K562 (cell line): ENCODE data around the gene TNK2. TPM values are rescaled to one million over a fixed set of nuclear protein-coding genes. Genes with fewer than 3 reads are reported as not detected.

Experiments used
- ATF7 ChIP-seq: fragments of 450-650 bp; IDR thresholded peaks from 2 replicates; pipeline ENCODE4 v1.7.1; 2014; ENCODE audit warnings: mild to moderate bottlenecking, moderate library complexity
- CCNT2 ChIP-seq: IDR thresholded peaks from 2 replicates; pipeline ENCODE4 v1.6.1; 2011; ENCODE audit warnings: borderline replicate concordance, low read depth, mild to moderate bottlenecking, moderate library complexity, mixed read lengths, low read length; ENCODE audit not compliant: insufficient read length; ENCODE audit errors: extremely low read depth
- CXXC5 ChIP-seq: fragments of 250-450 bp; sonication (Bioruptor Pico); IDR thresholded peaks from 2 replicates; pipeline ENCODE4 v1.8.0; 2022; ENCODE audit warnings: inconsistent platforms, mild to moderate bottlenecking, moderate library complexity
- DIDO1 ChIP-seq: fragments of 450-650 bp; IDR thresholded peaks from 2 replicates; pipeline ENCODE4 v1.6.1; 2016; ENCODE audit warnings: low read depth, missing biosample characterization, missing genetic modification characterization
- EP400 ChIP-seq: fragments of 450-650 bp; IDR thresholded peaks from 2 replicates; pipeline ENCODE4 v1.6.1; 2017; ENCODE audit warnings: antibody characterized with exemption, mild to moderate bottlenecking, moderate library complexity
- FOS ChIP-seq: IDR thresholded peaks from 3 replicates; pipeline ENCODE4 v1.6.1; 2011; ENCODE audit not compliant: insufficient read length; ENCODE audit errors: extremely low read depth
- FOXJ2 ChIP-seq: fragments of 200-800 bp; sonication (Bioruptor generic); IDR thresholded peaks from 2 replicates; pipeline ENCODE4 v1.6.1; 2016; ENCODE audit warnings: missing genetic modification characterization, missing compliant biosample characterization
- FOXJ3 ChIP-seq: sonication (generic); formaldehyde crosslinking; IDR thresholded peaks from 2 replicates; pipeline ENCODE4 v1.4.0; 2020; ENCODE audit warnings: mild to moderate bottlenecking, missing genetic modification reagents
- GABPB2 ChIP-seq: fragments of 250-450 bp; sonication (Bioruptor Pico); conservative IDR thresholded peaks from 2 replicates; pipeline ENCODE4 v1.5.1; 2021; ENCODE audit warnings: mild to moderate bottlenecking
- HMGN3 ChIP-seq: IDR thresholded peaks from 2 replicates; pipeline ENCODE4 v1.6.1; 2011; ENCODE audit warnings: borderline replicate concordance, low read depth, mild to moderate bottlenecking, mixed read lengths, low read length; ENCODE audit not compliant: insufficient read length; ENCODE audit errors: extremely low read depth
- HNRNPUL1 ChIP-seq: fragments of 200-400 bp; formaldehyde crosslinking; IDR thresholded peaks from 2 replicates; pipeline ENCODE4 v1.6.1; 2017; ENCODE audit warnings: low read length
- LEF1 ChIP-seq: fragments of 450-650 bp; IDR thresholded peaks from 2 replicates; pipeline ENCODE4 v1.6.1; 2016; ENCODE audit warnings: mild to moderate bottlenecking
- NEUROD1 ChIP-seq: fragments of 150-350 bp; IDR thresholded peaks from 2 replicates; pipeline ENCODE4 v1.6.1; 2014; ENCODE audit warnings: borderline replicate concordance, low read length, low read depth; ENCODE audit not compliant: partially characterized antibody
- NFE2L1 ChIP-seq: fragments of 450-650 bp; IDR thresholded peaks from 2 replicates; pipeline ENCODE4 v1.6.1; 2016; ENCODE audit warnings: missing genetic modification characterization, low read depth, mild to moderate bottlenecking, missing compliant biosample characterization, moderate library complexity, borderline replicate concordance
- NUFIP1 ChIP-seq: fragments of 450-650 bp; IDR thresholded peaks from 2 replicates; pipeline ENCODE4 v1.6.1; 2018; ENCODE audit not compliant: partially characterized antibody
- PHF20 ChIP-seq: fragments of 450-650 bp; IDR thresholded peaks from 2 replicates; pipeline ENCODE4 v1.6.1; 2018; ENCODE audit not compliant: partially characterized antibody
- RBM15 ChIP-seq: fragments of 200-400 bp; formaldehyde crosslinking; IDR thresholded peaks from 2 replicates; pipeline ENCODE4 v1.6.1; 2018; ENCODE audit warnings: mild to moderate bottlenecking, low read length, moderate library complexity; ENCODE audit not compliant: insufficient read depth
- SMAD2 ChIP-seq: fragments of 150-350 bp; IDR thresholded peaks from 2 replicates; pipeline ENCODE4 v1.6.1; 2014; ENCODE audit warnings: low read depth, mild to moderate bottlenecking, low read length
- TEAD2 ChIP-seq: fragments of 450-650 bp; IDR thresholded peaks from 2 replicates; pipeline ENCODE4 v1.6.1; 2016; ENCODE audit warnings: missing genetic modification characterization, control low read depth, missing compliant biosample characterization
- ZNF121 ChIP-seq: sonication (generic); formaldehyde crosslinking; conservative IDR thresholded peaks from 2 replicates; pipeline ENCODE4 v1.8.0; 2022; ENCODE audit warnings: missing genetic modification reagents
- ZNF436 ChIP-seq: fragments of 250-450, 450-650 bp; sonication (Bioruptor Pico); formaldehyde crosslinking; IDR thresholded peaks from 2 replicates; pipeline ENCODE4 v1.7.0; 2020; ENCODE audit warnings: mild to moderate bottlenecking
- polyA plus RNA-seq, 8 experiments: library from polyadenylated mRNA; depleted of rRNA in 4 of 8; stranded (reverse) in 5 of 8; unstranded in 3 of 8; fragments of >200 nt; fragmentation: Nextera tagmentation in 2 of 8; fragmentation: Illumina TruSeq in 1 of 8; extraction: Ambion mirVana in 2 of 8; extraction: Trizol in 1 of 8; gene quantifications; 2 replicates each; pipeline versions ENCODE4 v1.2.1 to v1.2.3, GENCODE V29; 2011 to 2014; ENCODE audit warnings: inconsistent platforms in 1 of 8, missing spikeins in 1 of 8
- total RNA-seq, 7 experiments: library from RNA; depleted of rRNA in 6 of 7; stranded (reverse); fragments of >200 nt in 6 of 7; fragmentation: Illumina TruSeq in 2 of 7; extraction: Trizol in 2 of 7; gene quantifications; 2 replicates each; pipeline versions ENCODE4 v1.2.1 to v1.2.3, GENCODE V29; 2011 to 2021; ENCODE audit warnings: low replicate concordance in 1 of 7
- TF ChIP-seq, protein P1 (sequence below): fragments of 250-450 bp; sonication (Bioruptor Pico); IDR thresholded peaks from 2 replicates; pipeline ENCODE4 v1.5.0; 2021; ENCODE audit warnings: mild to moderate bottlenecking, moderate library complexity
- TF ChIP-seq, protein P2 (sequence below): fragments of 250-450 bp; sonication (Bioruptor Pico); IDR thresholded peaks from 2 replicates; pipeline ENCODE4 v1.5.0; 2020; ENCODE audit warnings: mild to moderate bottlenecking
- TF ChIP-seq, protein P3 (sequence below): fragments of 250-450 bp; sonication (Bioruptor Pico); IDR thresholded peaks from 2 replicates; pipeline ENCODE4 v1.8.0; 2022; ENCODE audit warnings: moderate library complexity, mild to moderate bottlenecking, inconsistent platforms

The TNK2 gene
- total and polyA plus RNA-seq, 9 of the 15 experiments (the other 6 are each of a cell fraction or from before 2014, with no cell fraction given) = 0.03 to 33.8 (median 6.5) TPM

DNA sequence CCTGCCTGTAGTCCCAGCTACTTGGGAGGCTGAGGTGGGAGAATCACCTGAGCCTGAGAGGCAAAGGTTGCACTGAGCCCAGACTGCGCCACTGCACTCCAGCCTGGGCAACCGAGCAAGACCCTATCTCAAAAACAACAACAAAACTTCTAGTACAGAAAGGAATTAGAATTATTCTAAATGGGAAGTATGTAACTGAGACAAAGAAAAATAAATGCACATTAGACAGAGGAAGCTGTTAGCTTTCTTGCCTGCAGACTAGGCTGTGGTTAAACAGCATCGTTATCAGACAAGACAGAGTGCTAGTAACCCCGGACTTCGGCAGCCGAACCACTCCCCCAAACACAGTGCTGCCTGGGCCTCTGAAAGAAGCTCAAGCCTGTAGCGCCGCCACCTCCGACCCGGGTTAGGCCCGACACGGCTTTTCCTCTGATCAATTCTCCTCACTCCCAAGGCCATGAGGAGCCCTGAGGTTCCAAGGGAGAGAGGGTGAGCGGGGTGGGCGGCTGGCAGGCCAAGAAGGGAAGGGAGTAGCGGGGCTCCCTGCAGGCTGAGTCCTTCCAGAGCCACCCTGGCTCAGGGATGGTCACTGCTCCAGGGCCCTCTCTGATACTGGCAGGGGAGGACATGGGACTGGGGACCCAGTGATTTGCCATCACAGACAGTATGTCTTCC is 51.8 kb downstream of the TNK2 start (continued):
- TF ChIP-seq DIDO1 (no peak), GABPB2 (CRISPR knock-in tag) (no peak), PHF20 (no peak), HMGN3 (peak; percentile 51), SMAD2 (no peak), CXXC5 (peak; percentile 49), FOXJ2 (tag) (no peak), TEAD2 (no peak), CCNT2 (peak; percentile 58), NFE2L1 (tag) (no peak), LEF1 (peak; percentile 81), HNRNPUL1 (no peak), FOS (no peak), FOXJ3 (no peak), NUFIP1 (no peak), ZNF121 (peak; percentile 94), RBM15 (no peak), EP400 (no peak), ATF7 (peak; percentile 62), NEUROD1 (peak; percentile 23), ZNF436 (no peak)
- TF ChIP-seq, protein P1, sequence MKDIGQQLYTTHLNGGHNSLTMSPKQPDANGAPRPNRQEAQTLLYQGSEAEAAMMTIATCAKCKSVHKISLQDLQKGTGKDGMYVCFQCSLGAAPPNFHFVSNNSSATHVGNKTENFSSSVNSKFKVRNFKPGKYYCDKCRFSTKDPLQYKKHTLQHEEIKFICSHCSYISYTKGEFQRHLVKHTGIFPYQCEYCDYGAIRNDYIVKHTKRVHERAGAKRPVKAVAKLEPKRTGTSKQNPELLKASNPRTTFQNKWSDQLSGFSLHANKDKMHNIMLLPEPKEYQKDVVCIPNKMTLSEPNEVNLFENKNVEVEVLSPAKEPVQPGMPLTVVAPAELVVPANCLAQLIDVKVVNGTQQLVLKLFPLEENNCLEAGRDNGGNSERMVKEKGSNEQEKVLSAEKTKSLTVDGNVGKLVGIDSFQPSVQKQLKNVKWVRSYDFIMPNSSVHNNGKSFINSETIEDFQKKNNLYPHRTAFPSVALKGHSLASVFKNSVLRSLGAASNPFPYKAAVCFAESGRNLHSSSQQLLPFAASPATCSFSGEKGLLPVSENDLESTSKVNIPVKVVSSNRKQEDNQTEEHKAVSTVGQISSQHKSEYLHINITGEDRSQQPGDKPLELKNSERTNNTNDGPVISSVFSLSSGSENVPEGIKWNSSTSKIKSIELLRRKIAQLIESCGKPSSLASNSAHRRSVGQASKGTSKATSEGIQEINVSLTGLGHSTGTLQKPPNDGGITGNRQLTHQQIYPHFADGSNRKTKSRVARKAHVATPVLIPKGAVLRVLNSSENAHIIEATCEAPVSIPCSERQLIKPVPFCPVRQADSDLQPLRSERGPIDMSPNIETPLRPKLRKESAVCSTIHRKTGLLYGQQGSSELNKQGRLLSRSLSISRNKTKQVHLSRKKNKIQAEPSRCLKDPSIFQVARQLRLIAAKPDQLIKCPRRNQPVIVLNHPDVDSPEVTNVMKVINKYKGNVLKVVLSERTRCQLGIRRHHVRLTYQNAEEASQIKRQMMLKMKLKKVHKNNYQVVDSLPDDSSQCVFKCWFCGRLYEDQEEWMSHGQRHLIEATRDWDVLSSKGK = no peak
- TF ChIP-seq, protein P2, sequence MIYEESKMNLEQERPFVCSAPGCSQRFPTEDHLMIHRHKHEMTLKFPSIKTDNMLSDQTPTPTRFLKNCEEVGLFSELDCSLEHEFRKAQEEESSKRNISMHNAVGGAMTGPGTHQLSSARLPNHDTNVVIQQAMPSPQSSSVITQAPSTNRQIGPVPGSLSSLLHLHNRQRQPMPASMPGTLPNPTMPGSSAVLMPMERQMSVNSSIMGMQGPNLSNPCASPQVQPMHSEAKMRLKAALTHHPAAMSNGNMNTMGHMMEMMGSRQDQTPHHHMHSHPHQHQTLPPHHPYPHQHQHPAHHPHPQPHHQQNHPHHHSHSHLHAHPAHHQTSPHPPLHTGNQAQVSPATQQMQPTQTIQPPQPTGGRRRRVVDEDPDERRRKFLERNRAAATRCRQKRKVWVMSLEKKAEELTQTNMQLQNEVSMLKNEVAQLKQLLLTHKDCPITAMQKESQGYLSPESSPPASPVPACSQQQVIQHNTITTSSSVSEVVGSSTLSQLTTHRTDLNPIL (CRISPR knock-in tag) = no peak
- TF ChIP-seq, protein P3, sequence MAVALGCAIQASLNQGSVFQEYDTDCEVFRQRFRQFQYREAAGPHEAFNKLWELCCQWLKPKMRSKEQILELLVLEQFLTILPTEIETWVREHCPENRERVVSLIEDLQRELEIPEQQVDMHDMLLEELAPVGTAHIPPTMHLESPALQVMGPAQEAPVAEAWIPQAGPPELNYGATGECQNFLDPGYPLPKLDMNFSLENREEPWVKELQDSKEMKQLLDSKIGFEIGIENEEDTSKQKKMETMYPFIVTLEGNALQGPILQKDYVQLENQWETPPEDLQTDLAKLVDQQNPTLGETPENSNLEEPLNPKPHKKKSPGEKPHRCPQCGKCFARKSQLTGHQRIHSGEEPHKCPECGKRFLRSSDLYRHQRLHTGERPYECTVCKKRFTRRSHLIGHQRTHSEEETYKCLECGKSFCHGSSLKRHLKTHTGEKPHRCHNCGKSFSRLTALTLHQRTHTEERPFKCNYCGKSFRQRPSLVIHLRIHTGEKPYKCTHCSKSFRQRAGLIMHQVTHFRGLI = no peak
